Endothelial cell of umbilical vein (primary cell): ENCODE measurements around the gene GATD1. TPM values are rescaled to one million over a fixed set of nuclear protein-coding genes. Genes with fewer than 3 reads are reported as not detected.
A peak's percentile ranks its signal among the peaks of the same experiment; 100 is the strongest.

Experiments used
- BruUV-seq: library from RNA; stranded (reverse); fragments of 400-500 nt; replicated peaks from 2 replicates; lab custom pipeline; 2021; lab: Mats Ljungman, UMichigan
- CTCF ChIA-PET: fragments of 300-600, 350-600 bp; sonication (Branson Sonifier 250); formaldehyde crosslinking; loops from one replicate; lab custom pipeline; 2021; ENCODE audit warnings: antibody characterized with exemption, inconsistent platforms; lab: Charles Lee
- POLR2A ChIA-PET: fragments of 300-600, 350-600 bp; sonication (Branson Sonifier 250); formaldehyde crosslinking; loops from one replicate; lab custom pipeline; 2021; ENCODE audit warnings: antibody characterized with exemption, inconsistent platforms; lab: Charles Lee
- DNase-seq: peaks from one replicate; pipeline ENCODE4 v3.0.0-alpha.2; 2011; ENCODE audit warnings: low read depth, low spot score
- FAIRE-seq: peaks from 2 replicates; lab custom pipeline; 2011; peaks lifted over from hg19 to GRCh38; lab: Jason Lieb, UNC
- H2AFZ ChIP-seq: 2 replicates; pipeline ENCODE4 v1.6.0; 2012; ENCODE audit warnings: low read depth, low read length, control low read depth, inconsistent platforms
- H3K27ac ChIP-seq: 2 replicates; pipeline ENCODE4 v1.5.1; 2011; ENCODE audit warnings: low read depth, mild to moderate bottlenecking, control low read depth, low read length, moderate library complexity; ENCODE audit not compliant: insufficient read depth
- H3K27me3 ChIP-seq, 2 experiments: 2 replicates each; pipeline versions ENCODE4 v1.6.0 to v1.6.1; 2011; ENCODE audit warnings: low read length in 2 of 2, mixed read lengths in 1 of 2; ENCODE audit not compliant: control insufficient read depth in 2 of 2, insufficient read depth in 2 of 2
- H3K36me3 ChIP-seq, 2 experiments: 2 replicates in 1 of 2; 3 replicates in 1 of 2; pipeline ENCODE4 v1.5.1; 2011; ENCODE audit warnings: low read length in 2 of 2, mild to moderate bottlenecking in 1 of 2, moderate library complexity in 1 of 2; ENCODE audit not compliant: control insufficient read depth in 2 of 2, insufficient read depth in 2 of 2; ENCODE audit errors: extremely low read depth in 1 of 2
- H3K4me1 ChIP-seq: 3 replicates; pipeline ENCODE4 v1.5.1; 2011; ENCODE audit warnings: mild to moderate bottlenecking, low read length; ENCODE audit not compliant: control insufficient read depth, insufficient read depth; ENCODE audit errors: extremely low read depth
- H3K4me2 ChIP-seq: 2 replicates; pipeline ENCODE4 v1.6.1; 2011; ENCODE audit warnings: low read length, control low read depth, mixed read lengths; ENCODE audit not compliant: insufficient read depth
- H3K4me3 ChIP-seq, 3 experiments: fragments of 200-600 bp in 1 of 3; sonication (generic), shearing (Covaris generic) in 1 of 3; replicated peaks in 1 of 3; 2 replicates each; pipeline ENCODE4 v1.5.1; 2011 to 2016; ENCODE audit warnings: control low read depth in 3 of 3, low read length in 3 of 3, mild to moderate bottlenecking in 2 of 3, inconsistent platforms in 1 of 3, low read depth in 1 of 3, moderate library complexity in 1 of 3; ENCODE audit not compliant: insufficient read depth in 1 of 3
- H3K79me2 ChIP-seq: 2 replicates; pipeline ENCODE4 v1.6.0; 2012; ENCODE audit warnings: low read length, inconsistent platforms; ENCODE audit not compliant: control insufficient read depth, insufficient read depth
- H3K9ac ChIP-seq: replicated peaks from 2 replicates; pipeline ENCODE3; 2011; ENCODE audit warnings: low read length, control low read depth; ENCODE audit not compliant: insufficient read depth; ENCODE audit errors: extremely low read depth
- H3K9me1 ChIP-seq: replicated peaks from 3 replicates; pipeline ENCODE4 v1.6.0; 2011; ENCODE audit warnings: mild to moderate bottlenecking, low read length; ENCODE audit not compliant: control insufficient read depth, insufficient read depth; ENCODE audit errors: extremely low read depth
- H3K9me3 ChIP-seq: replicated peaks from 2 replicates; pipeline ENCODE4 v1.5.1; 2012; ENCODE audit warnings: low read length, inconsistent platforms; ENCODE audit not compliant: control insufficient read depth, insufficient read depth
- H4K20me1 ChIP-seq: replicated peaks from 2 replicates; pipeline ENCODE3; 2011; ENCODE audit warnings: mild to moderate bottlenecking, low read length; ENCODE audit not compliant: control insufficient read depth, insufficient read depth; ENCODE audit errors: extremely low read depth
- MYC ChIP-seq: IDR thresholded peaks from one replicate; pipeline ENCODE4 v1.6.1; 2011; ENCODE audit warnings: mild to moderate bottlenecking, low read depth, low read length
- dilution Hi-C: fragments of 300-500 bp; cut with MboI; formaldehyde crosslinking; loops from one replicate; pipeline ENCODE4 v1.15.0; 2019; ENCODE audit warnings: low sequenced_read_pairs; ENCODE audit not compliant: extremely low pct_ligation_motif_present
- intact Hi-C: fragments of 100-400 bp; cut with micrococcal nuclease; formaldehyde crosslinking; loops from one replicate; pipeline ENCODE4 v1.10.0; 2022
- polyA plus RNA-seq, 4 experiments: library from polyadenylated mRNA; depleted of rRNA in 3 of 4; stranded (reverse) in 3 of 4; unstranded in 1 of 4; fragments of >200 nt; gene quantifications; 2 replicates each; pipeline versions ENCODE4 v1.2.1 to v1.2.3, GENCODE V29; 2011 to 2012; ENCODE audit warnings: missing spikeins in 1 of 4
- total RNA-seq: library from RNA; stranded (reverse); gene quantifications from 2 replicates; pipeline ENCODE4 v1.2.3, GENCODE V29; 2021
- TF ChIP-seq, protein P1 (sequence below): IDR thresholded peaks from 2 replicates; pipeline ENCODE4 v1.6.1; 2011; ENCODE audit not compliant: insufficient read depth, insufficient read length

GATD1 gene
- total and polyA plus RNA-seq, 2 donors (not counting 3 experiments of a cell fraction or from before 2014, with no cell fraction given), result 70.6 to 83.1 TPM

GRCh38 chr11:727281-727701 lies 50.0 kb downstream of the GATD1 start:
- intact Hi-C loops (loop anchor here (5.0 kb wide), 1 partner anchor 170 kb away; no protein-coding TSS in a partner anchor), dilution Hi-C loops (no loop called here)
- DNase-seq, result no peak
- H3K9me3 ChIP-seq, result no peaks in the 10 kb centered on the region
- H3K9me1 ChIP-seq, result no peaks in the 10 kb centered on the region
- no peak overlapping the region for H3K4me3 ChIP-seq
- no peak for FAIRE-seq
- no peaks in the 10 kb centered on the region for H4K20me1 ChIP-seq
- H3K27me3 ChIP-seq, result peaks cover 8 to 10% of the 10 kb centered on the region in 2 experiments
- H3K27ac ChIP-seq, result no peak overlapping the region
- H3K4me2 ChIP-seq, result no peak overlapping the region
- no peak overlapping the region for H3K9ac ChIP-seq
- H2AFZ ChIP-seq, result no peak overlapping the region
- ChIA-PET CTCF (interaction anchor here (0.7 to 3.7 kb wide), 11 partner anchors 11 to 173 kb away, joined by 3 to 26 read pairs (median 6); partner anchors contain the start of genes CEND1, DEAF1, EPS8L2 and PHRF1), POLR2A (interaction anchor here (1.2 kb wide), 1 partner anchor 11 kb away, joined by 3 read pairs; no protein-coding TSS in a partner anchor)
- no peaks in the 10 kb centered on the region for H3K79me2 ChIP-seq
- no peak for TF ChIP-seq MYC
- H3K36me3 ChIP-seq, result no peaks in the 10 kb centered on the region
- no peaks in the 10 kb centered on the region for H3K4me1 ChIP-seq
- no TSS peak for BruUV-seq

GRCh38 chr11:726278-727220 lies 50.7 kb downstream of the GATD1 start:
- Histone ChIP-seq H3K36me3 (no peaks in the 10 kb centered on the region), H4K20me1 (no peaks in the 10 kb centered on the region), H3K9me1 (no peaks in the 10 kb centered on the region), H3K9ac (no peak overlapping the region), H3K27ac (no peak overlapping the region), H3K9me3 (no peaks in the 10 kb centered on the region), H3K4me3 (no peak overlapping the region), H3K79me2 (no peaks in the 10 kb centered on the region), H2AFZ (peak overlapping the region; percentile 75), H3K4me2 (no peak overlapping the region), H3K4me1 (no peaks in the 10 kb centered on the region), H3K27me3 (peaks cover 13 to 17% of the 10 kb centered on the region in 2 experiments)
- BruUV-seq, result no TSS peak
- TF ChIP-seq, protein P1, sequence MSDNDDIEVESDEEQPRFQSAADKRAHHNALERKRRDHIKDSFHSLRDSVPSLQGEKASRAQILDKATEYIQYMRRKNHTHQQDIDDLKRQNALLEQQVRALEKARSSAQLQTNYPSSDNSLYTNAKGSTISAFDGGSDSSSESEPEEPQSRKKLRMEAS, result no peak
- ChIA-PET POLR2A (interaction anchor here (0.6 to 1.2 kb wide), 2 partner anchors 12 to 189 kb away, joined by 3 read pairs; partner anchors contain the start of gene LRRC56), CTCF (interaction anchor here (0.6 to 3.7 kb wide), 18 partner anchors 10 to 190 kb away, joined by 3 to 26 read pairs (median 4); partner anchors contain the start of genes DEAF1, EPS8L2, HRAS and PHRF1)
- intact Hi-C loops (loop anchor here (5.0 kb wide), 1 partner anchor 169 kb away; no protein-coding TSS in a partner anchor), dilution Hi-C loops (no loop called here)
- FAIRE-seq (no peak), DNase-seq (no peak)
